ENCODE measurements around the gene PRIMA1.

GRCh38 chr14:93764211-93764659 is 24.1 kb downstream of the PRIMA1 start:
- no peak for TF ChIP-seq RAD21 (CRISPR knock-in tag; conservative IDR thresholded peaks at IDR 0.05 in 1 of 2, IDR thresholded peaks at IDR 0.05 in 1 of 2)
- no peak for TF ChIP-seq ZNF280B (CRISPR knock-in tag; IDR thresholded peaks at IDR 0.05)
- no peak for TF ChIP-seq U2AF1 (optimal IDR thresholded peaks at IDR 0.05; ENCODE audit: low read depth, low read length)
- no peak for TF ChIP-seq L3MBTL2 (IDR thresholded peaks at IDR 0.05)
- no peak for TF ChIP-seq JUN (IDR thresholded peaks at IDR 0.05; ENCODE audit: borderline replicate concordance, low read depth, low read length)
- TF ChIP-seq JUN (CRISPR knock-in tag; IDR thresholded peaks at IDR 0.05; ENCODE audit: borderline replicate concordance), result no peak
- no peak for TF ChIP-seq ZNF584 (CRISPR knock-in tag; IDR thresholded peaks at IDR 0.05; ENCODE audit: low read depth)
- TF ChIP-seq BRCA1 (IDR thresholded peaks at IDR 0.05), result no peak
- no peak for TF ChIP-seq BRCA1 (CRISPR knock-in tag; IDR thresholded peaks at IDR 0.05)
- TF ChIP-seq MED1 (CRISPR knock-in tag; IDR thresholded peaks at IDR 0.05; ENCODE audit: borderline replicate concordance), result no peak
- TF ChIP-seq GABPA (tag; conservative IDR thresholded peaks at IDR 0.05; ENCODE audit: low read depth), result no peak
- TF ChIP-seq MTA1 (IDR thresholded peaks at IDR 0.05; ENCODE audit: borderline replicate concordance), result no peak
- no peak for TF ChIP-seq BRD4 (IDR thresholded peaks at IDR 0.05)
- no peak for TF ChIP-seq ZNF124 (CRISPR knock-in tag; IDR thresholded peaks at IDR 0.05)
- no peak for TF ChIP-seq ZNF175 (CRISPR knock-in tag; IDR thresholded peaks at IDR 0.05; ENCODE audit: low read depth)
- TF ChIP-seq HMG20B (CRISPR knock-in tag; IDR thresholded peaks at IDR 0.05), result no peak
